Fibroblast of lung (primary cell): ENCODE data around the gene HNRNPH3.

ENCODE experiments used
- CTCF ChIP-seq, 2 donors: IDR thresholded peaks in 1 of 2; conservative IDR thresholded peaks in 1 of 2; 1 replicate in 1 of 2; 2 replicates in 1 of 2; pipeline ENCODE4 v1.5.1; 2011 to 2012; ENCODE audit warnings: low read length in 2 of 2, control low read depth in 1 of 2, inconsistent platforms in 1 of 2, low read depth in 1 of 2, mild to moderate bottlenecking in 1 of 2
- EZH2 ChIP-seq: IDR thresholded peaks from 2 replicates; pipeline ENCODE4 v1.5.1; 2012; ENCODE audit warnings: low read length, control low read depth, mild to moderate bottlenecking; ENCODE audit errors: missing control alignments

- TF ChIP-seq CTCF (conservative IDR thresholded peaks at IDR 0.05 in 1 of 2, IDR thresholded peaks at IDR 0.05 in 1 of 2; ENCODE audit: low read depth in 1 of 2, low read length in 2 of 2), result no peak
- TF ChIP-seq EZH2, result no peak
Measured at GRCh38 chr10:68385740-68386139, 53.9 kb downstream of the HNRNPH3 start.
